Suprapubic skin (tissue), 4 donors: ENCODE results near the gene TEDC2. TPM values are rescaled to one million over a fixed set of nuclear protein-coding genes. Genes with fewer than 3 reads are reported as not detected.

Experiments used
- DNase-seq, 2 donors: peaks; one replicate each; pipeline ENCODE4 v3.0.0-alpha.2; 2019; ENCODE audit warnings: low spot score in 2 of 2
- H3K27ac ChIP-seq: fragments of 200-600 bp; sonication (generic); one replicate; pipeline ENCODE4 v1.5.1; 2019
- H3K27me3 ChIP-seq: fragments of 200-600 bp; sonication (generic); one replicate; pipeline ENCODE4 v1.5.1; 2019
- H3K36me3 ChIP-seq: fragments of 200-600 bp; sonication (generic); one replicate; pipeline ENCODE4 v1.5.1; 2019
- H3K4me1 ChIP-seq: fragments of 200-600 bp; sonication (generic); one replicate; pipeline ENCODE4 v1.5.1; 2019
- H3K4me3 ChIP-seq: fragments of 200-600 bp; sonication (generic); one replicate; pipeline ENCODE4 v1.5.1; 2019; ENCODE audit warnings: mild to moderate bottlenecking
- H3K9me3 ChIP-seq: fragments of 200-600 bp; sonication (generic); one replicate; pipeline ENCODE4 v1.5.1; 2019
- EP300 ChIP-seq: sonication (generic); formaldehyde crosslinking; IDR thresholded peaks from one replicate; pipeline ENCODE4 v1.6.1; 2017; ENCODE audit warnings: antibody characterized with exemption
- POLR2A ChIP-seq, 2 donors: fragments of 450-650 bp; IDR thresholded peaks; one replicate each; pipeline ENCODE4 v1.6.1; 2017; ENCODE audit warnings: antibody characterized with exemption in 2 of 2, mild to moderate bottlenecking in 2 of 2, moderate library complexity in 2 of 2
- POLR2AphosphoS5 ChIP-seq, 3 donors: sonication (generic); formaldehyde crosslinking; IDR thresholded peaks; one replicate each; pipeline ENCODE4 v1.6.1; 2017; ENCODE audit warnings: antibody characterized with exemption in 3 of 3
- WGBS: methylation state at CpG from one replicate; pipeline ENCODE4 v1.1.5; 2018; 5-methylcytosine and 5-hydroxymethylcytosine counted together
- total RNA-seq, 4 donors: library from RNA; depleted of rRNA; stranded (reverse); fragments of >200 nt; gene quantifications; one replicate each; pipeline ENCODE4 v1.1.0, GENCODE V29; 2016
- TF ChIP-seq, protein P1 (sequence below), 2 donors: fragments of 200-600 bp in 1 of 2; fragments of 450-650 bp in 1 of 2; sonication (generic) in 1 of 2; IDR thresholded peaks; one replicate each; pipeline ENCODE4 v1.5.1; 2016 to 2019; ENCODE audit warnings: antibody characterized with exemption in 2 of 2, mild to moderate bottlenecking in 1 of 2, moderate library complexity in 1 of 2

TEDC2 gene
- total RNA-seq, 4 donors from 2014 or later: 1.4 to 2.2 (median 1.6) TPM; not detected in 1

DNA sequence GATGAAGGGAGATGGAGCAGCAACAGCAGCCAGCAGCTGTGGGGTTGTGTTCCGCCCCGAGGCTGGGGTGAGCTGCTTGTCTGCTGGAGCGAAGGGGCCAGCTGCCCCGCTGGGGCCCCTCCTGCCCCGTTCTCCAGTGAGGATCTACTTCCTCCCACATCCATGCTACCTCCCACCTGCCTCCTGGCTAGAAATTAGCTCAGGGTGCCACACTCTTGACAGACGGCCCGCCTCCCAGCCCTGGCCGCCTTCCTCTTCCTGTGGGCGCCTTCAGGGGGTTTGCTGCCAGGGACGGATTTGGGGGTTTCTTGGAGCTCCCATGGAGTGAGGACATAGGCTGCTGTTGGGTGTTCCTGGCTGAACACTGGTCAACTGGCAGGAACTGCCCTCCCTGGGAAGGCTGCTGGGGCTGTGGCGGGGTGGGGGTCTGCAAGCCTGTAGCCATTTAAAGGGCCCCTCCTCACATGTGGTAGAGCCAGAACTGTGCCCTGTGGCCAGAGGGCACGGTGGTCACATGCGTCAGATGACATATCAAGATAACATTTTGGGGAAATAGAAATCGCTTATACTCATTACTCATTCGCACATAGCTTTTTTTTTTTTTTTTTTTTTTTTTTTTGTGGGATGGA, 28.1 kb downstream of the TEDC2 start:
- Histone ChIP-seq H3K4me1 (peaks cover 36% of the 10 kb centered on the region), H3K9me3 (no peaks in the 10 kb centered on the region), H3K4me3 (no peak overlapping the region), H3K36me3 (no peaks in the 10 kb centered on the region), H3K27me3 (no peaks in the 10 kb centered on the region), H3K27ac (no peak overlapping the region)
- 70% methylated on average over 15 of the region's 15 CpGs for WGBS
- DNase-seq: no peak
- TF ChIP-seq, protein P1, sequence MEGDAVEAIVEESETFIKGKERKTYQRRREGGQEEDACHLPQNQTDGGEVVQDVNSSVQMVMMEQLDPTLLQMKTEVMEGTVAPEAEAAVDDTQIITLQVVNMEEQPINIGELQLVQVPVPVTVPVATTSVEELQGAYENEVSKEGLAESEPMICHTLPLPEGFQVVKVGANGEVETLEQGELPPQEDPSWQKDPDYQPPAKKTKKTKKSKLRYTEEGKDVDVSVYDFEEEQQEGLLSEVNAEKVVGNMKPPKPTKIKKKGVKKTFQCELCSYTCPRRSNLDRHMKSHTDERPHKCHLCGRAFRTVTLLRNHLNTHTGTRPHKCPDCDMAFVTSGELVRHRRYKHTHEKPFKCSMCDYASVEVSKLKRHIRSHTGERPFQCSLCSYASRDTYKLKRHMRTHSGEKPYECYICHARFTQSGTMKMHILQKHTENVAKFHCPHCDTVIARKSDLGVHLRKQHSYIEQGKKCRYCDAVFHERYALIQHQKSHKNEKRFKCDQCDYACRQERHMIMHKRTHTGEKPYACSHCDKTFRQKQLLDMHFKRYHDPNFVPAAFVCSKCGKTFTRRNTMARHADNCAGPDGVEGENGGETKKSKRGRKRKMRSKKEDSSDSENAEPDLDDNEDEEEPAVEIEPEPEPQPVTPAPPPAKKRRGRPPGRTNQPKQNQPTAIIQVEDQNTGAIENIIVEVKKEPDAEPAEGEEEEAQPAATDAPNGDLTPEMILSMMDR (IDR thresholded peaks at IDR 0.05): no peak
- TF ChIP-seq EP300: no peak
- TF ChIP-seq POLR2A (IDR thresholded peaks at IDR 0.05): no peak
- TF ChIP-seq POLR2AphosphoS5 (IDR thresholded peaks at IDR 0.05): no peak

DNA sequence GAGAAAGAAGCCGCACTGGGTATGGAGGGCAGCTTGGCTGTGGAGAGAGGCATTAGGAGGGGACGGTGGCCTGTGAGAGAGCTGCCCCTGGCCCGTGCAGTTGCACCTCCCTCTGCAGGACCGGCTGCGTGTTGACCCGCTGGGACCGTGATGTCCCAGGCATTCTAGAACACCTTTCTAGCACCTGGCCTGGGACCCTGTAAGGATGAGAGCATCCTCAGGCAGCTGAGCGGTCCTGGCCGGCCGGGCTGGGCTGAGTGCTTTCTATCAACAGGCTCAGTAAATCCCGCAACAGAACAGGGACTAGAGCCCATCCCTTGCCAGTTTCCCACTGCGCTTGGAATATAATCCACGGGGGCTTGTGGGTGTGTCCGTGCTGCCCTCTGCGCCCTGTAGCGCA, 29.7 kb downstream of the TEDC2 start:
- Histone ChIP-seq H3K36me3 (no peaks in the 10 kb centered on the region), H3K27ac (no peak overlapping the region), H3K4me1 (peaks cover 28% of the 10 kb centered on the region), H3K9me3 (no peaks in the 10 kb centered on the region), H3K27me3 (no peaks in the 10 kb centered on the region), H3K4me3 (no peak overlapping the region)
- WGBS: 87% methylated on average over 8 of the region's 16 CpGs
- DNase-seq: no peak
- TF ChIP-seq POLR2AphosphoS5 (IDR thresholded peaks at IDR 0.05) (no peak), EP300 (no peak), POLR2A (IDR thresholded peaks at IDR 0.05) (no peak)
- TF ChIP-seq, protein P1 (IDR thresholded peaks at IDR 0.05): no peak

- peaks cover 27% of the 10 kb centered on the region for H3K4me1 ChIP-seq
- WGBS: 86% methylated on average over 21 of the region's 23 CpGs
- no peaks in the 10 kb centered on the region for H3K36me3 ChIP-seq
- TF ChIP-seq POLR2AphosphoS5 (IDR thresholded peaks at IDR 0.05) (no peak), EP300 (no peak), POLR2A (IDR thresholded peaks at IDR 0.05) (no peak)
- TF ChIP-seq, protein P1 (IDR thresholded peaks at IDR 0.05): no peak
- no peaks in the 10 kb centered on the region for H3K9me3 ChIP-seq
- DNase-seq: no peak
- no peak overlapping the region for H3K4me3 ChIP-seq
- no peaks in the 10 kb centered on the region for H3K27me3 ChIP-seq
- H3K27ac ChIP-seq: no peak overlapping the region
Measured at GRCh38 chr16:2490190-2491105, 30.5 kb downstream of the TEDC2 start.

DNA sequence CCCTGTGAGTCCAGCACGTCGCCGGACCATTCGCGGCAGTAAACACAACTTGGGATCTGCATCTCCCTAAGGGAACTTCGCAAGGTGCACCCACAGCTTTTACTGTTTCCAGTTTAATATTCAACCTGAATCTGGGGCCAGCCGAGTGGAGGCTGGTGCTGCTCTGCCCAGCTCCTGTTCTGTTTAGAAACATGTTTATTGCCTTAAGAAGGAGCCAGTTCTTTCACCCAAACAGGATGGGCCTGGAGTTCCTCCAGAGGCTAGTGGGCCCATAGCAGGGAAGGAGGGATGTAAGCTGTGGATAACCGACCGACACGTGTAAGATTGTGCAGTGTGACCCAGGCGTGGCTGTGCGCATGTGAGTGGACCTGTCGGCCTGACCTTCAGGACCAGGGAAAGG, 32.4 kb downstream of the TEDC2 start:
- H3K4me3 ChIP-seq: no peak overlapping the region
- TF ChIP-seq, protein P1 (IDR thresholded peaks at IDR 0.05): no peak
- TF ChIP-seq EP300 (no peak), POLR2AphosphoS5 (IDR thresholded peaks at IDR 0.05) (no peak), POLR2A (IDR thresholded peaks at IDR 0.05) (no peak)
- no peaks in the 10 kb centered on the region for H3K27me3 ChIP-seq
- no peak overlapping the region for H3K27ac ChIP-seq
- 95% methylated on average over 13 of the region's 13 CpGs for WGBS
- no peak for DNase-seq
- H3K36me3 ChIP-seq: peaks cover 7% of the 10 kb centered on the region
- no peaks in the 10 kb centered on the region for H3K9me3 ChIP-seq
- peaks cover 27% of the 10 kb centered on the region for H3K4me1 ChIP-seq

DNA sequence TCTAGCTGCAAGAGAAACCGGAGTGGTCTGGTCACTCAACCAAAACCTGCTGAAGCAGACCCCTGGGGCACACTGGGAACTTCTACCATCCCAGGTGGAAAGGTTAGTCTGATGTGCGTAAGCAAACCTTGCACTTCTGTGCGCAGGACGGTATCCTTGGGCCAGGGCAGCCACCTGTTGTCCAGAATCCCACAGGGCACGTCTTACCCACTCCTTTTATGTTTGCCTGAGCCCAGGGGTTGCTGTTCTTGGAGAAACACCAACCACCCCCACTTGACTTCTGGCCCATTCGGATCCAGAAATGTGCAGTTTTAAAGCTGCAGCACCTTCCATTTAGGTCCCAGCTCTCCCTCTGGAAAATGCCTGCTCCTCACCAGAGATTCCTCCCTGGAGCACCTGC, 33.7 kb downstream of the TEDC2 start:
- Histone ChIP-seq H3K4me1 (peaks cover 31% of the 10 kb centered on the region), H3K36me3 (peaks cover 7% of the 10 kb centered on the region), H3K27ac (no peak overlapping the region), H3K9me3 (no peaks in the 10 kb centered on the region), H3K27me3 (no peaks in the 10 kb centered on the region), H3K4me3 (no peak overlapping the region)
- DNase-seq: no peak
- 94% methylated on average over 6 of the region's 6 CpGs for WGBS
- TF ChIP-seq EP300 (no peak), POLR2AphosphoS5 (IDR thresholded peaks at IDR 0.05) (no peak), POLR2A (IDR thresholded peaks at IDR 0.05) (no peak)
- TF ChIP-seq, protein P1 (IDR thresholded peaks at IDR 0.05): no peak
